Chondrocyte (in vitro differentiated cells): ENCODE data around the gene GLI2. TPM values are rescaled to one million over a fixed set of nuclear protein-coding genes. Genes with fewer than 3 reads are reported as not detected.
A peak's percentile ranks its signal among the peaks of the same experiment; 100 is the strongest.

ENCODE experiments used
- DNase-seq: peaks from one replicate; pipeline ENCODE4 v3.0.0; 2021; ENCODE audit warnings: mixed read lengths, low spot score
- H3K27ac Mint-ChIP-seq: one replicate; pipeline ENCODE4 v1.8.0; 2021; ENCODE audit warnings: mild to moderate bottlenecking, moderate library complexity, mixed read lengths; ENCODE audit not compliant: unreplicated experiment
- H3K27me3 Mint-ChIP-seq: 2 replicates; pipeline ENCODE4 v1.8.0; 2021; ENCODE audit warnings: low read depth, mixed read lengths
- H3K36me3 Mint-ChIP-seq: 2 replicates; pipeline ENCODE4 v1.8.0; 2021; ENCODE audit warnings: low read depth, mixed read lengths
- H3K4me1 Mint-ChIP-seq: 2 replicates; pipeline ENCODE4 v1.8.0; 2021; ENCODE audit warnings: low read depth, mild to moderate bottlenecking, mixed read lengths
- H3K4me3 Mint-ChIP-seq: one replicate; pipeline ENCODE4 v1.8.0; 2021; ENCODE audit warnings: mild to moderate bottlenecking, moderate library complexity, mixed read lengths; ENCODE audit not compliant: unreplicated experiment
- H3K9me3 Mint-ChIP-seq: 2 replicates; pipeline ENCODE4 v1.8.0; 2021; ENCODE audit warnings: low read depth, mixed read lengths
- CTCF ChIP-seq: fragments of 200-600 bp; sonication (generic); IDR thresholded peaks from 2 replicates; pipeline ENCODE4 v1.5.0; 2021; ENCODE audit warnings: antibody characterized with exemption, mild to moderate bottlenecking, moderate library complexity
- total RNA-seq: library from RNA; stranded (reverse); gene quantifications from 3 replicates; pipeline ENCODE4 v1.2.1, GENCODE V29; 2021

The GLI2 gene
- total RNA-seq, 1 donor from 2014 or later = 36.0 TPM

GRCh38 chr2:120767486-120768005, 31.9 kb downstream of the GLI2 start:
- Mint-ChIP-seq H3K27me3 (no peaks in the 10 kb centered on the region), H3K27ac (peak overlapping the region; percentile 94), H3K4me1 (peaks cover 89% of the 10 kb centered on the region), H3K36me3 (no peaks in the 10 kb centered on the region), H3K4me3 (no peak overlapping the region), H3K9me3 (no peaks in the 10 kb centered on the region)
- DNase-seq = peak; percentile 75
- TF ChIP-seq CTCF = no peak

- Mint-ChIP-seq H3K27me3 (no peaks in the 10 kb centered on the region), H3K9me3 (no peaks in the 10 kb centered on the region), H3K4me3 (no peak overlapping the region), H3K4me1 (peaks cover 91% of the 10 kb centered on the region), H3K36me3 (no peaks in the 10 kb centered on the region), H3K27ac (no peak overlapping the region)
- DNase-seq = peak; percentile 83
- TF ChIP-seq CTCF = no peak
These were observed 32.7 kb downstream of the GLI2 start for GRCh38 chr2:120768112-120769048.

GRCh38 chr2:120769076-120769786, 33.6 kb downstream of the GLI2 start:
- Mint-ChIP-seq H3K9me3 (no peaks in the 10 kb centered on the region), H3K4me1 (peaks cover 85% of the 10 kb centered on the region), H3K4me3 (no peak overlapping the region), H3K27ac (peak overlapping the region; percentile 41), H3K27me3 (no peaks in the 10 kb centered on the region), H3K36me3 (no peaks in the 10 kb centered on the region)
- no peak for TF ChIP-seq CTCF
- DNase-seq = peak; percentile 63

- Mint-ChIP-seq H3K4me1 (peaks cover 79% of the 10 kb centered on the region), H3K27ac (peak overlapping the region; percentile 41), H3K4me3 (no peak overlapping the region), H3K9me3 (no peaks in the 10 kb centered on the region), H3K27me3 (no peaks in the 10 kb centered on the region), H3K36me3 (no peaks in the 10 kb centered on the region)
- no peak for TF ChIP-seq CTCF
- DNase-seq = peak; percentile 48
These were observed 34.1 kb downstream of the GLI2 start for GRCh38 chr2:120769787-120770120.

GRCh38 chr2:120770176-120770575, 34.5 kb downstream of the GLI2 start:
- H3K4me1 Mint-ChIP-seq = peaks cover 75% of the 10 kb centered on the region
- peak; percentile 73 for DNase-seq
- H3K27me3 Mint-ChIP-seq = no peaks in the 10 kb centered on the region
- H3K36me3 Mint-ChIP-seq = no peaks in the 10 kb centered on the region
- H3K9me3 Mint-ChIP-seq = no peaks in the 10 kb centered on the region
- H3K27ac Mint-ChIP-seq = peak overlapping the region; percentile 93
- H3K4me3 Mint-ChIP-seq = no peak overlapping the region
- TF ChIP-seq CTCF = no peak
